Fibroblast of lung (primary cell): ENCODE measurements around the gene OXCT1.

Experiments
- EZH2 ChIP-seq: IDR thresholded peaks from 2 replicates; pipeline ENCODE4 v1.5.1; 2012; ENCODE audit warnings: low read length, control low read depth, mild to moderate bottlenecking; ENCODE audit errors: missing control alignments
- TF ChIP-seq, protein P1 (sequence below), 2 donors: IDR thresholded peaks in 1 of 2; conservative IDR thresholded peaks in 1 of 2; 1 replicate in 1 of 2; 2 replicates in 1 of 2; pipeline ENCODE4 v1.5.1; 2011 to 2012; ENCODE audit warnings: low read length in 2 of 2, control low read depth in 1 of 2, inconsistent platforms in 1 of 2, low read depth in 1 of 2, mild to moderate bottlenecking in 1 of 2

DNA sequence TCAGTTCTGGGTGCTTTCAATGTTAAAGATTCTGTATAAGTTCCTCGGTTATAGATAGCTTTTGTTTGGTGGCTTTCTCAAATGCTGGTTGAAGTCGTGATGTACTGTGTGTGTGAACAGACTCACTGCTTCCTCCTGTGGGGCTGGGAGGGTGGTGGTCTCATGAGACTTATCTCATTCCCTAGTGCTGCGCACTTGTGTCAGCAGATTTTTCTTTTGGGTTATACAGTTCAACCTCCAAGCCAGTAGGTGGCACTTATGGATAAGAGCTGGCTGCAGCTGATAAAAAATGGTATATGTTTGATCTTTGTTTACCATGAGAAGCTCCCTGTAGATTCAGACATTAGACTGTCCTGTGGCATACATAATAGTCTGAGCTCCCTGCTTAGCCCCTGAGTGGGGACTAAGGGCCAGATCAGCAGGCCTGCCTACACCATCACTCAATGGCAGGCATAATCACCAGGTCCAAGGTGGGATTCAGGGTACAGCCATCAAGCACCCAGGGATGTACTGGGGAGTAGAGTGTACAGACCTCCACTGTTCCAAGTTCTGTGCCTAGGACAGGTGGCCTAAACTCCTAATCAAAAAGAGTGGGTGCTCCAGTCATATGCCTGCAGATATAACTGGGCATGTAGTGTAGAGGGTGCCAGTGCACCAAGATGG lies 174.2 kb downstream of the OXCT1 start:
- TF ChIP-seq, protein P1, sequence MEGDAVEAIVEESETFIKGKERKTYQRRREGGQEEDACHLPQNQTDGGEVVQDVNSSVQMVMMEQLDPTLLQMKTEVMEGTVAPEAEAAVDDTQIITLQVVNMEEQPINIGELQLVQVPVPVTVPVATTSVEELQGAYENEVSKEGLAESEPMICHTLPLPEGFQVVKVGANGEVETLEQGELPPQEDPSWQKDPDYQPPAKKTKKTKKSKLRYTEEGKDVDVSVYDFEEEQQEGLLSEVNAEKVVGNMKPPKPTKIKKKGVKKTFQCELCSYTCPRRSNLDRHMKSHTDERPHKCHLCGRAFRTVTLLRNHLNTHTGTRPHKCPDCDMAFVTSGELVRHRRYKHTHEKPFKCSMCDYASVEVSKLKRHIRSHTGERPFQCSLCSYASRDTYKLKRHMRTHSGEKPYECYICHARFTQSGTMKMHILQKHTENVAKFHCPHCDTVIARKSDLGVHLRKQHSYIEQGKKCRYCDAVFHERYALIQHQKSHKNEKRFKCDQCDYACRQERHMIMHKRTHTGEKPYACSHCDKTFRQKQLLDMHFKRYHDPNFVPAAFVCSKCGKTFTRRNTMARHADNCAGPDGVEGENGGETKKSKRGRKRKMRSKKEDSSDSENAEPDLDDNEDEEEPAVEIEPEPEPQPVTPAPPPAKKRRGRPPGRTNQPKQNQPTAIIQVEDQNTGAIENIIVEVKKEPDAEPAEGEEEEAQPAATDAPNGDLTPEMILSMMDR (conservative IDR thresholded peaks at IDR 0.05 in 1 of 2, IDR thresholded peaks at IDR 0.05 in 1 of 2; ENCODE audit: low read depth in 1 of 2, low read length in 2 of 2) = peak; percentile 19 to 23
- no peak for TF ChIP-seq EZH2
